ENCODE measurements around the gene NEUROD2.
"Not testable (repeated sequence)": the region's sequence is repeated elsewhere in the genome, so short reads cannot be mapped to it uniquely, and the experiment has no call there.

The NEUROD2 gene

GRCh38 chr17:39602533-39603303 lies 5.0 kb downstream of the NEUROD2 start:
- no peak for DNase-seq (ENCODE audit: low spot score)

DNA sequence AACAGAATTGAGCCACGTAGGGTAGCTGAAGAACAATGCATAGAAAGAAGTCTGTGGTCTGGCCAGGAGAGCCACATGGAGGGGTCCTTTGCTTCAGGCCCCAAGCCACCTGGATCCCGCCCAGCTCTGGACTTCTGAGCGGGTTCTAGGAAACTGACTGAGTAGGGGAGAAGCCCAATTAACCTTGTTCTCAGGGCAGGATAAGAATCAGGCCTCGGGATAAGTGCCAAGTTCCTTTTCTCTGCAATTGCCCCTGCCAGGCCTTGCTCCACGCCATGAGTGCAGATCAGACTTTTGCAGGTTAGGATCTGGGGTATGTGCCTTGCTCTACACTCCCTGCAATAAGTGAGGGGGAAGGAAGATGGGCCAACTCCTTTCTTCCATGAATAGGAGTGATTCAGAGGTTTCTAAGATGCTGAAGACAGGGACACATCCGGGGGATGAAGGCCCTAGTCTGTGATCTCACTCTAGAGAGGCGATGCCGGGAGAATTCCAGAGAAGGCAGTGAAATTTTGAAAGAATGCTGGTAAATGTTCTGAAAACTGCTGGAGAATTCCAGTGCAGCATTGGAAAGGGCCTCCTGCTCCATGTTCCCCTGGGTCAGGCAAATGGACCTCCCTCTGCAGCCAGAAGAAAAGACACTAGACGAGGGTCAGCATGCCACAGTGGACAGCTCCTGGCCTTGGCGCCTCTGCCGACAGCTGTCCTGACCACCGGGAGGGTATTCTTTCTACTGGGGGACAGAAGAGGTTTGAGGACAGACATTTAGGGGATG lies 5.8 kb downstream of the NEUROD2 start:
- no peak for DNase-seq (ENCODE audit: low spot score)

GRCh38 chr17:39600997-39601597 lies 6.6 kb downstream of the NEUROD2 start:
- DNase-seq (ENCODE audit: low spot score): no peak

- DNase-seq (ENCODE audit: low spot score): no peak
These were observed 7.3 kb downstream of the NEUROD2 start for GRCh38 chr17:39600288-39600996.

DNA sequence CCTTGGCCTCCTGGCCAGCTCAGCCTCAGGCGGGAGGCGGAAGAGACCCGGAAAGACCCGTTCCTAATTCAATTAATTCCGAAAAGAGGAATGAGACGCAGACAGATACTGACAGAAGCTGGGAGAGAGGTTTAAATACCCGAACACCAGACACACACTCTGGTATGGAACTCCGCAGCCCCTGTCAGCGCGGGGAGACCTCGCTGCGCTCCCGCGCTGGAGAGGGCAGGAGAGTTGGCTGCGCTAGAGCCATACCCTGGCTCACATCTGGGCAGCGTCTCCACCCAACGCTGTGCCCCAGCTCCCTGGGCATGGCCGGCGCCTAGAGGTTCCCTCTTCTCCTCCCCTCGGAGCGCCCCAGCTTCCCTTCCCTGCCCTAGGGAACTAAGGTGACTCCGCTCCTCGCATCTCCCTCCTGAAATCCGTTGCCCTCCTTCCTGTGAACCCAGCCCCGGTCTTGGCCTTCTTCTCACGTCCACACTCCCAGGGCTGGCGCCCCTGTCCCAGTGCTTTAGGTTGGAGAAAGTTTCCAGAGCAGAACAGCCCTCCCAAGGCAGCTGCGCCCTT lies 8.0 kb downstream of the NEUROD2 start:
- DNase-seq (ENCODE audit: low spot score): no peak

GRCh38 chr17:39599004-39599664 lies 8.6 kb downstream of the NEUROD2 start:
- no peak for DNase-seq (ENCODE audit: low spot score)

DNA sequence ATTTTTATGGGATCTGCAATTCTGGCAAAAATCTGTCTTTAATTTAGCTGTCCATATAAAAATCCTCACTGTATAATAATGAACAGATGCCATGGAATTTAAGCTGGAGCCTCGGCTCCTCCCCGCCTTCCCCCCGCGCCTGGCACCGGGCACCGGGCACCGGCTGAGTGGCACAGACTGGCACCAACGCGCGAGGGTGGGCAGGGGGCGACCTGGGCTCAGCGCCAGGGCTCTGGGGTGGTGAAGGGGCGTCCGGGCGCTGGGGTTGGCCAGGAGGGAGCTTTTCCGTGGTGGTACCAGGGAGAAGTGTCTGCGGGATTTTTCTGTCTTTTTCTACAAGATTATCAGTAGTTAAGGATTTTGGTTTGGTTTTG lies 9.1 kb downstream of the NEUROD2 start:
- no peak for DNase-seq (ENCODE audit: low spot score)

GRCh38 chr17:39598047-39598481 lies 9.7 kb downstream of the NEUROD2 start:
- no peak for DNase-seq (ENCODE audit: low spot score)

DNA sequence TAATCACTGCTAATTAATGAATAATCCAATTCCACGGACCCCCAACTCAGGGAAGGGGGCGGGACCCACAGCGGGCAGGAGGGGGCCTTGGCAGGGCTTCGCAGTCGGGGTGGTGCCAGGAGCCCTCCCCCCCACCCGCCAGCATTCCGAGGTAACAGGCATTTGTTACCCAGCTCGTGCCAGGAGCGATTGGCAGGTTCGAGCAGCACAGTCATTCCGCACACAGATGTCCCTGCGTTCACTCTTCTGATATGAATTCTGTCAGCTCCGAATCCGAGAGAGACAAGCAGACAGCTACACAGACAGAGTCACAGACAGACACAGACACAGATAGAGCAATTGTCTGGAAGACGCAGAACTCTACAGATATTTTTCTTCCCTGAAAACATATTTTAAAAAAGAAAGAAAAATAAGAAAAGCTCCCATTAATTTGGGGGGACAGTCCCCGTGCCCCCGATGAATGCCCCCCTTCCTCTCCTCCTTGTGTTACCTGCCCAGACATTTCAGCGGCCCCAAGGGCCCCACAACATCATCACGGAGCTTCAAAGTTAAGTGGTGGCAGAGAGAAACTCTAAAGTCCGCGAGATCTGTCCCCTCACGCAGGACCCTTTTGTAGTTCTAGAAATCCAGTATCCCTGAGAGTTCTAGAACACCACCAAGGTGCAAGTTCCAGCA lies 10.2 kb downstream of the NEUROD2 start:
- DNase-seq (ENCODE audit: low spot score): no peak

DNA sequence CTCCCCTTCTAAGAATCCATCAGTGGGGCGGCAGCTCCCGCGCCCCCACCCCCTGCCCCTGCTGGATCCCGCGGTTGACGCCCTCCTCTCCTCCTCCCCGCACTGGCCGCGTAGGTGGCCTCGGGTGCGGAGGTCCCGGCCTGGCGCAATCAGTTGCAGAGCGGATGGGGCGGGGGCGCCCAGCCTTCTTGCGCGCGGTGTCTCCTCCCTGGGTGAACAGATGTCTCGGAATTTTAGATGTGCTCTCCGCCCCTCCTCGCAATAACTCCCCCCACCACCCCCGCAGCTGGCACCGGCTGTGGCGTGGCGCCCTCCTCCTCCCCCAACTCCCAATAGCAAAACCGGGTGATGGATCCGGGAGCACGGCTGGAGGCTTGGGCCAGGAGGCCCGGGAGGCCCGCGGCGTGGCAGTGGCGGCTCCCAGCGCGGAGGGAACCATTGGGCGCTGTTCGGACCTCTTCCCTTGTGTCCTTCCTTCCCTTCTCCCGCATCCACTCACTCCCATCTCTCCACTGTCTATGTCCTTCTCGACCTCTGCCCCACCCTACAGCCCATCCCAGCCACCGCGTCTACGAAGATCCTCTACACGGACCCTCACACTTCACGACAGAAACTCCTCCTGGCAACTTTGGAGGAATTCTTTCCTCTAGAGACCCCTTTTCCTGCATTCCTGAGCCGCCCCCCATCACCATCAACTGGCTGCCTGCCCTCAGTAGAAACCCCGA lies 11.0 kb downstream of the NEUROD2 start:
- no peak for DNase-seq (ENCODE audit: low spot score)

DNA sequence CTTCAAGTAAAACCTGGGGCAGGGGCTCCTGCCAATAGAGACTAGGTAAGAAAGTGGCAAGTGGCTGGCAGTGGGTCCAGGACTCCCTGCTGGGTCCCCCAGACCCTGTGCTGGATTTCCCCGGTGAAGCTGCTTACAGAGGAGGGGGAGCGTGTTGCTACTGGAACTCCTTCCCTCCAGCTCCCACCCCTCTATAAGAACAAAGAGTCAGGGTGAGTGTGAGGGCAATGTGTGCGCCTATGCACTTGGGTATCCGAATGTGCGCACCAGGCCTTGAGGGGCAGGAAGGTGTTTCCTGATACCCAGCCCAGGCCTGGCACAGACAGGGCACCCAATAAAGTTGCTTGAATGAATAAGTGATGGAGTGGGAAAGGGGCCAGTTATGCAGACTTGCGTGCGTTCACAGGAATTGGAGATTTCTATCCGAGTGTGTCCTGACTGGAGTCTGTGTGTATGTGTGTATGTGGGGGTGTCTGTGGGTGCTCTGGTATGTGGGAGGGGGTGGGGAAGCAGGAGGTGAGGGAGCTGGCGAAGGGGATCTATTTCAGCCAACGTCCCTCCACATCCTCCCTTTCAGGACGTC lies 11.7 kb downstream of the NEUROD2 start:
- DNase-seq (ENCODE audit: low spot score): no peak

DNA sequence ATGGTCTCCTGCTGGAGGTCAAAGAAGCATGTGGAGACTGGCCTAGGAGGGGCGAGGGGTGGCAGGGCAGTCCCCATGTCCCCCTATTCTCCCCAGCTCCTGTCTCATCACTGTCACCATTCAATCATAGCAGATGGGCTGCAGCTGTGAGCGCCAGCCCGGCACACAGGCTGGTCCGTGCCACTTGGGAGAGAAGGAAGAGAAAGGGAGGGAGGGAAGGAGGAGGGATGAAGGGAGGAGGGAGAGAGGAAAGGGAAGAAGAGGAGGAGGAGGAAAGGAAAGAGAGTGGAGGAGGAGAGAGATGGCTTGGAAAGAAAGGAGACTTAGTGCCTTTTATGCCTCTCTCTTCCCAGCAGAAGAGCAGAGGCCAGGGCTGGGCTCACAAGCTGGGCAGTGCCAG lies 12.4 kb downstream of the NEUROD2 start:
- DNase-seq (ENCODE audit: low spot score): no peak

GRCh38 chr17:39593371-39593770 lies 14.3 kb downstream of the NEUROD2 start:
- DNase-seq (ENCODE audit: low spot score): no peak

DNA sequence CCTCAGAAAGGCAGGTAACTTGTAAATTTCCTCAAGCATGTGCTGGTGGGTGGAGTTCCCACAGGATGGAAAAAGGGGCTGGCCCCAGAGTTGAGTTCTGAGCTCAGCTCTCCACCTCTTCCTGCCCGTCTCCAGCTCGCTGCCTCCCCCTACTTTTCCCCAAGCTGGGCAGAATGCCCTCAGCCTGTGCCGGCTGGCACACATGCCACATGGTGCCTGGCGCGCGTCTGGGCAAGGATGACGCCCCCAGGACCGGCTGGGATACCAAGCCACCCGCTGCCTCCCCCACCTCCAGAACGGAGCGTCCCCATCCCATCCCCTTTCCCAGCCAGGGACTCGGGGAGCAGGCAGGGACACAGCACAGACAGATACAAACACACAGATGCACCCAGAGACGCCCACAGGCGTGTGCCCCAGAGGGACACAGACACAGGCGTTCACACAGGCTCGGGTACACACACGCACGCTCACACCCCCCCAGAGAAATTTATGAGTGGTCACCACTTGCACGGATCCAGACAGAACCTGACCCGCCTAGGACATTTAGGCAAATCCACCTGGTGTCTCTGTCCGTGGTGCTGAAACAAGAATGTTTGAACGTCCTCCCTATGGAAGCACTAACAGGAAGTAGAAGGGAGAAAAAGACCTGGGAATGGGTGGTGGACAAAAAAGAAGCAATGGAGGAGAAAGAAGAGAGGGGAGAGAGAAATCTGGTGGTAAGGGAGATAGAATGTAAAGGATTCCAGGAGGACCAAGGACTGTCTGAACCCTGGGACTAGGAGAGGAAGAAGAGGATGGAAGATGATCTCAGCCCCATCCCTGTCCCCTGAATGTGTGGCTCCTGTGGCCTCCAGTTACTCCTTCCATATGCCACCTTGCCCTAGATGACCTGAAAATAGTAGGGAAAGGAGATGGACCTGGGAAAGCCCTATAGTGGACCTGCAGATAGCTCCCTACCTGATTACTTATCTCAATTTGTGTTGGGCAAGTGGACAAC lies 15.5 kb downstream of the NEUROD2 start:
- DNase-seq (ENCODE audit: low spot score): no peak

DNA sequence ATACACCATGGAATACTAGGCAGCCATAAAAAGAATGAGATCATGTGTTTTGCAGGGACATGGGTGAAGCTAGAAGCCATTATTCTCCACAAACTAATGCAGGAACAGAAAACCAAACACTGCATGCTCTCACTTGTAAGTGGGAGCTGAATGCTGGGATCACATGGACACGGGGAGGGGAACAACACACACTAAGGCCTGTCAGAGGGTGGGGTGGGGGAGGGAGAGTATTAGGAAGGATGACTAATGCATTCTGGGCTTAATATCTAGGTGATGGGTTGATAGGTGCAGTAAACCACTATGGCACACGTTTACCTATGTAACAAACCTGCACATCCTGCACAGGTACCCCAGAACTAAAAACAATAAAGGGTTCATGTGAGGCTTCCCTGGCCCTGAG lies 17.5 kb downstream of the NEUROD2 start:
- DNase-seq (ENCODE audit: low spot score): not testable (repeated sequence)

DNA sequence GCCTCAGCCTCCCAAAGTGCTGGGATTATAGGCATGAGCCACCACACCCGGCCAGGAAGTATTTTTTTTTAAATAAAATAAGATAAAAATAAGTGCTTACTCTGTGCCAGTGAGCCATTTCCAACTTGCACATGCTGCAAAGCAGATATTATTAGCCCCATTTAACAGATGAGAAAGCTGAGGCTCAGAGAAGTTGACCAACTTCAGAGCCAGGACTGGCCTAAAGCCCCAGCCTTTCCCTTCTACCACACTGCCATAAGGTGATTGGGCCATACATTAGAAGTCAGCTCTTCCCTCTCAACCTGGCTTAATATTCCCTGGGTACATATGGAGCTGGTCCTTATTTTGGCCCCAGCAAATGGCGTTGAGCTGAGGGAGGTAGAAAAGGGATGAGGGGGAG lies 25.1 kb downstream of the NEUROD2 start:
- no peak for DNase-seq (ENCODE audit: low spot score)

GRCh38 chr17:39581759-39582085 lies 26.0 kb downstream of the NEUROD2 start:
- DNase-seq (ENCODE audit: low spot score): no peak

- DNase-seq (ENCODE audit: low spot score): no peak
These were observed 26.5 kb downstream of the NEUROD2 start for GRCh38 chr17:39581071-39581758.
